GM12891 (cell line): ENCODE data around the gene SUMO3.
"Not testable (repeated sequence)": the region's sequence is repeated elsewhere in the genome, so short reads cannot be mapped to it uniquely, and the experiment has no call there.

Experiments used
- DNase-seq: peaks from one replicate; pipeline ENCODE4 v3.0.0; 2011; ENCODE audit warnings: low spot score; ENCODE audit not compliant: insufficient read length
- FAIRE-seq: peaks from 2 replicates; lab custom pipeline; 2011; peaks lifted over from hg19 to GRCh38; lab: Jason Lieb, UNC
- PAX5 ChIP-seq: IDR thresholded peaks from 2 replicates; pipeline ENCODE4 v1.6.1; 2011; ENCODE audit warnings: low read length, moderate library complexity, mild to moderate bottlenecking; ENCODE audit not compliant: insufficient read depth, severe bottlenecking
- POLR2A ChIP-seq: IDR thresholded peaks from 2 replicates; pipeline ENCODE4 v1.6.1; 2011; ENCODE audit warnings: low read depth, low read length, control low read depth
- POLR2AphosphoS5 ChIP-seq: IDR thresholded peaks from 2 replicates; pipeline ENCODE4 v1.6.1; 2011; ENCODE audit warnings: low read depth, low read length, control low read depth
- POU2F2 ChIP-seq: IDR thresholded peaks from 2 replicates; pipeline ENCODE4 v1.6.1; 2011; ENCODE audit warnings: low read depth, mild to moderate bottlenecking, control low read depth, low read length, moderate library complexity
- SPI1 ChIP-seq: IDR thresholded peaks from 2 replicates; pipeline ENCODE4 v1.6.1; 2011; ENCODE audit warnings: low read depth, low read length, control low read depth
- TAF1 ChIP-seq: IDR thresholded peaks from 2 replicates; pipeline ENCODE4 v1.6.1; 2011; ENCODE audit warnings: low read depth, low read length, control low read depth

The SUMO3 gene

GRCh38 chr21:44838039-44838895, 20.4 kb upstream of the SUMO3 start:
- FAIRE-seq (no peak), DNase-seq (no peak)
- no peak for TF ChIP-seq TAF1
- no peak for TF ChIP-seq SPI1
- TF ChIP-seq POU2F2: no peak

GRCh38 chr21:44837537-44837936, 19.7 kb upstream of the SUMO3 start:
- FAIRE-seq (no peak), DNase-seq (no peak)
- TF ChIP-seq TAF1 (no peak), POLR2A (no peak), POLR2AphosphoS5 (no peak), POU2F2 (no peak), SPI1 (no peak), PAX5 (no peak)

- TF ChIP-seq POU2F2 (no peak), TAF1 (no peak), POLR2A (no peak), SPI1 (no peak), PAX5 (no peak), POLR2AphosphoS5 (no peak)
- no peak for FAIRE-seq
- DNase-seq: no peak
Observed at GRCh38 chr21:44836666-44837471, 19.0 kb upstream of the SUMO3 start.

GRCh38 chr21:44836349-44836665, 18.4 kb upstream of the SUMO3 start:
- FAIRE-seq (no peak), DNase-seq (no peak)
- TF ChIP-seq POLR2A (no peak), POU2F2 (no peak), POLR2AphosphoS5 (no peak), SPI1 (no peak), PAX5 (no peak), TAF1 (no peak)

- FAIRE-seq: no peak
- TF ChIP-seq TAF1 (no peak), POLR2A (no peak), PAX5 (no peak), POU2F2 (no peak), POLR2AphosphoS5 (no peak), SPI1 (no peak)
- DNase-seq: no peak
Observed at GRCh38 chr21:44835647-44835973, 17.7 kb upstream of the SUMO3 start.

- TF ChIP-seq POLR2AphosphoS5 (no peak), POLR2A (no peak)
- FAIRE-seq (no peak), DNase-seq (no peak)
Observed at GRCh38 chr21:44834951-44835646, 17.2 kb upstream of the SUMO3 start.

- DNase-seq (no peak), FAIRE-seq (no peak)
- no peak for TF ChIP-seq SPI1
- TF ChIP-seq POLR2AphosphoS5: no peak
- no peak for TF ChIP-seq TAF1
- no peak for TF ChIP-seq POU2F2
- no peak for TF ChIP-seq PAX5
- TF ChIP-seq POLR2A: no peak
Observed at GRCh38 chr21:44834231-44834950, 16.5 kb upstream of the SUMO3 start.

GRCh38 chr21:44833663-44834062, 15.8 kb upstream of the SUMO3 start:
- no peak for TF ChIP-seq SPI1
- TF ChIP-seq TAF1: no peak
- TF ChIP-seq POLR2A: no peak
- no peak for TF ChIP-seq POLR2AphosphoS5
- no peak for TF ChIP-seq POU2F2
- no peak for TF ChIP-seq PAX5
- no peak for DNase-seq
- FAIRE-seq: no peak

- not testable (repeated sequence) for DNase-seq, FAIRE-seq
Observed at GRCh38 chr21:44832516-44833255, 14.8 kb upstream of the SUMO3 start.

GRCh38 chr21:44831227-44831860, 13.5 kb upstream of the SUMO3 start:
- DNase-seq (no peak), FAIRE-seq (no peak)
- TF ChIP-seq POU2F2 (no peak), POLR2A (no peak), POLR2AphosphoS5 (no peak), PAX5 (no peak), TAF1 (no peak), SPI1 (no peak)
